HG02678 (cell line): ENCODE data around the gene UBXN6.

Source experiments
- ATAC-seq: cut with Tn5 transposase; IDR thresholded peaks from one replicate; pipeline ENCODE4 v1.9.1; 2021; ENCODE audit warnings: mild to moderate bottlenecking, moderate library complexity; ENCODE audit not compliant: unreplicated experiment

The UBXN6 gene

GRCh38 chr19:4456843-4457653 is 546 bp downstream of the UBXN6 start:
- ATAC-seq: peak; percentile 27

GRCh38 chr19:4456476-4456842 is 1.1 kb downstream of the UBXN6 start:
- no peak for ATAC-seq

- ATAC-seq: no peak
Measured at GRCh38 chr19:4455719-4456475, 1.7 kb downstream of the UBXN6 start.

- no peak for ATAC-seq
Measured at GRCh38 chr19:4454747-4455718, 2.6 kb downstream of the UBXN6 start.

GRCh38 chr19:4453232-4454179 is 4.1 kb downstream of the UBXN6 start:
- no peak for ATAC-seq

- no peak for ATAC-seq
Measured at GRCh38 chr19:4452230-4452990, 5.2 kb downstream of the UBXN6 start.

GRCh38 chr19:4449639-4450028 is 8.0 kb downstream of the UBXN6 start:
- ATAC-seq: no peak

- no peak for ATAC-seq
Measured at GRCh38 chr19:4449022-4449638, 8.5 kb downstream of the UBXN6 start.

GRCh38 chr19:4448147-4448985 is 9.2 kb downstream of the UBXN6 start:
- no peak for ATAC-seq

- ATAC-seq: no peak
Measured at GRCh38 chr19:4447327-4448146, 10.1 kb downstream of the UBXN6 start.

- ATAC-seq: no peak
Measured at GRCh38 chr19:4446704-4447200, 10.8 kb downstream of the UBXN6 start.

GRCh38 chr19:4445963-4446703 is 11.5 kb downstream of the UBXN6 start:
- ATAC-seq: no peak

- no peak for ATAC-seq
Measured at GRCh38 chr19:4444765-4445741, 12.5 kb downstream of the UBXN6 start.

- ATAC-seq: no peak
Measured at GRCh38 chr19:4443966-4444764, 13.4 kb downstream of the UBXN6 start.
